ENCODE results near the gene PTCHD1. TPM values are rescaled to one million over a fixed set of nuclear protein-coding genes. Genes with fewer than 3 reads are reported as not detected.
A peak's percentile ranks its signal among the peaks of the same experiment; 100 is the strongest.

Gene PTCHD1
- polyA plus RNA-seq, 1 of the 3 experiments (the other 2 are of a cell fraction): not detected

DNA sequence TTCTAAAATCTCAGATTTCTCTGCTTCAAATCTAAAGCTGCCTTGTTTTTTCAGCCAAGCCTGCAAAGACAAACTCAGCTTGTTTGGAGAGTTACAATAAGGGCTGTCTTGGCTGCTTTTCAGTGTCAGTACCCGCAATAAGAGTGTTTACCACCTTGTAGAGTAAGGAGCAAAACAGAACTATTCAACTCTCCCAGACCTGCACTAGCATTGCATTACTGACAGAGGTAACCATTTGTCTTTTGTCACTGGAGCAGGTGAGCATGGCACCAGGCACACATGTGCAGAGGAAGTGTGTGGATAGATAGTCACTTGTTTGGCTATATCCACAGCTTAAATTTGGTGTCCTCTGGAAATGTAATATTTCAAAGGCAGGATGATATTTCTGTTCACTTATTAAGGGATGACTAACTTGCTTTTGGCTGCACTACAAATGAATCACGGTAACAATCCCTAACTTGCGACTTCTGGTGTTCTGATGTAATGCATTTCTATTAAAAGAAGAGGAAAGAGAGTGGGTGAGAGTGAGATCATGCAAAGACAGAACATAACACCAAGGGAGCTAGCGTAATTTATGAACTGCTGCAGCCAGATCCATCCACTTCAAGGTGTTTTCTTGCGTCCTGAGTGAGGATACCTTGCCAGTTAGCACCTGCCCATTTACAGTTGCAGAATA lies 38.6 kb downstream of the PTCHD1 start:
- no peak for DNase-seq
- TF ChIP-seq SIN3A (IDR thresholded peaks at IDR 0.05; ENCODE audit: borderline replicate concordance, low read depth, low read length): no peak
- TF ChIP-seq, protein P1, sequence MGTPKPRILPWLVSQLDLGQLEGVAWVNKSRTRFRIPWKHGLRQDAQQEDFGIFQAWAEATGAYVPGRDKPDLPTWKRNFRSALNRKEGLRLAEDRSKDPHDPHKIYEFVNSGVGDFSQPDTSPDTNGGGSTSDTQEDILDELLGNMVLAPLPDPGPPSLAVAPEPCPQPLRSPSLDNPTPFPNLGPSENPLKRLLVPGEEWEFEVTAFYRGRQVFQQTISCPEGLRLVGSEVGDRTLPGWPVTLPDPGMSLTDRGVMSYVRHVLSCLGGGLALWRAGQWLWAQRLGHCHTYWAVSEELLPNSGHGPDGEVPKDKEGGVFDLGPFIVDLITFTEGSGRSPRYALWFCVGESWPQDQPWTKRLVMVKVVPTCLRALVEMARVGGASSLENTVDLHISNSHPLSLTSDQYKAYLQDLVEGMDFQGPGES (IDR thresholded peaks at IDR 0.05; ENCODE audit: low read depth, low read length): no peak
- TF ChIP-seq NFIC (IDR thresholded peaks at IDR 0.05; ENCODE audit: borderline replicate concordance): peak; percentile 42
- TF ChIP-seq FOSL2 (IDR thresholded peaks at IDR 0.05; ENCODE audit: borderline replicate concordance, low read depth): peak; percentile 59; the same call in 1 of the 2 replicates
- TF ChIP-seq, protein P2, sequence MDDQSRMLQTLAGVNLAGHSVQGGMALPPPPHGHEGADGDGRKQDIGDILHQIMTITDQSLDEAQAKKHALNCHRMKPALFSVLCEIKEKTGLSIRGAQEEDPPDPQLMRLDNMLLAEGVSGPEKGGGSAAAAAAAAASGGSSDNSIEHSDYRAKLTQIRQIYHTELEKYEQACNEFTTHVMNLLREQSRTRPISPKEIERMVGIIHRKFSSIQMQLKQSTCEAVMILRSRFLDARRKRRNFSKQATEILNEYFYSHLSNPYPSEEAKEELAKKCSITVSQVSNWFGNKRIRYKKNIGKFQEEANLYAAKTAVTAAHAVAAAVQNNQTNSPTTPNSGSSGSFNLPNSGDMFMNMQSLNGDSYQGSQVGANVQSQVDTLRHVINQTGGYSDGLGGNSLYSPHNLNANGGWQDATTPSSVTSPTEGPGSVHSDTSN (IDR thresholded peaks at IDR 0.05): peak; percentile 33; the same call in 1 of the 2 replicates
- peak; percentile 36; the same call in 1 of the 2 replicates for TF ChIP-seq TCF12 (IDR thresholded peaks at IDR 0.05)
- no peak for TF ChIP-seq CHD2 (IDR thresholded peaks at IDR 0.05; ENCODE audit: low read length, partially characterized antibody)
- TF ChIP-seq RFX5 (IDR thresholded peaks at IDR 0.05; ENCODE audit: low read length): no peak
- peak; percentile 33; the same call in 1 of the 2 replicates for TF ChIP-seq JUND (IDR thresholded peaks at IDR 0.05)
- no peak overlapping the region for H2AFZ ChIP-seq (ENCODE audit: low read depth)
- POLR2A ChIA-PET: no interaction called here
- no peaks in the 10 kb centered on the region for H3K4me1 ChIP-seq (ENCODE audit: control insufficient read depth in 1 of 2, insufficient read depth in 2 of 2, low read depth in 1 of 2, low read length in 1 of 2)
- 11% methylated on average over 5 of the region's 5 CpGs for WGBS (ENCODE audit: low lambda C conversion rate)
- no peaks in the 10 kb centered on the region for H3K9me3 ChIP-seq
- H3K36me3 ChIP-seq (replicated peaks in 1 of 2; ENCODE audit: control insufficient read depth in 1 of 2, insufficient read depth in 2 of 2, low read length in 1 of 2): no peaks in the 10 kb centered on the region
- no peaks in the 10 kb centered on the region for H3K9me2 ChIP-seq
- H3K9ac ChIP-seq: no peak overlapping the region
- no peak overlapping the region for H3K27ac ChIP-seq (ENCODE audit: low read depth in 2 of 2, low read length in 1 of 2)
- CTCF ChIA-PET: no interaction called here
- no peaks in the 10 kb centered on the region for H3K79me2 ChIP-seq (ENCODE audit: insufficient read depth)
- peaks cover 19% of the 10 kb centered on the region for H3K27me3 ChIP-seq (ENCODE audit: insufficient read depth)
- no peaks in the 10 kb centered on the region for H4K20me1 ChIP-seq (ENCODE audit: insufficient read depth)
- H3F3A ChIP-seq (replicated peaks; ENCODE audit: insufficient read depth): no peaks in the 10 kb centered on the region
- no peak overlapping the region; the same call in 1 of the 2 replicates for H3K4me2 ChIP-seq
- H3K4me3 ChIP-seq (ENCODE audit: low read depth in 2 of 2, low read length in 1 of 2): no peak overlapping the region

DNA sequence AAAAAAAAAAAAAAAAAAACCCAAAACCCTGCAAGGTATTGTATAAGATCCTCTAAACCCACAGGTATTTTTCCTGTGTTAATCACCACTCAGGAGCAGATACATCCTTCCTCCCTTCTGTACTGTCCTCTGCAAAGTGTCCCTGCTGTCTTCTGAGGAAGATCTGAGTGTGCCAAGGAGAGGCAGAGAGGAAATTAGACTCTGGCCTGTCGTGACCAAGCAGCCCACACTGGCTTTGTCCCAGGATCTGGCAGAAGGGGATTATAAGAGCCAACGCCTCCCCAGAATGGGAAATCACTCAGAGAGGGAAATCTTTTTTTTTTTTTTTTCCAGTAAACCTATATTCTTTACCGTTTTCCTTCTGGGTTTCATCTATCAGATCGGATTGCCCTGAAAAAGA lies 39.6 kb downstream of the PTCHD1 start:
- H3K9me2 ChIP-seq: no peaks in the 10 kb centered on the region
- H4K20me1 ChIP-seq (ENCODE audit: insufficient read depth): no peaks in the 10 kb centered on the region
- no peak for TF ChIP-seq EP300 (IDR thresholded peaks at IDR 0.05; ENCODE audit: borderline replicate concordance in 1 of 2, low read depth in 1 of 2, low read length in 1 of 2)
- 6% methylated on average over 4 of the region's 4 CpGs for WGBS (ENCODE audit: low lambda C conversion rate)
- ChIA-PET CTCF (no interaction called here), POLR2A (no interaction called here)
- no peaks in the 10 kb centered on the region for H3K36me3 ChIP-seq (replicated peaks in 1 of 2; ENCODE audit: control insufficient read depth in 1 of 2, insufficient read depth in 2 of 2, low read length in 1 of 2)
- H3K4me1 ChIP-seq (ENCODE audit: control insufficient read depth in 1 of 2, insufficient read depth in 2 of 2, low read depth in 1 of 2, low read length in 1 of 2): no peaks in the 10 kb centered on the region
- no peak overlapping the region for H3K4me3 ChIP-seq (ENCODE audit: low read depth in 2 of 2, low read length in 1 of 2)
- H3K27ac ChIP-seq (ENCODE audit: low read depth in 2 of 2, low read length in 1 of 2): no peak overlapping the region
- no peaks in the 10 kb centered on the region for H3K9me3 ChIP-seq
- H3K27me3 ChIP-seq (ENCODE audit: insufficient read depth): peaks cover 9% of the 10 kb centered on the region
- no peaks in the 10 kb centered on the region for H3K79me2 ChIP-seq (ENCODE audit: insufficient read depth)
- DNase-seq: no peak
- H3K4me2 ChIP-seq: no peak overlapping the region
- no peaks in the 10 kb centered on the region for H3F3A ChIP-seq (replicated peaks; ENCODE audit: insufficient read depth)
- no peak overlapping the region for H2AFZ ChIP-seq (ENCODE audit: low read depth)
- no peak overlapping the region for H3K9ac ChIP-seq

Data from SK-N-SH (cell line).